Stimulated activated CD4-positive, alpha-beta T cell treated with anti-CD3 and anti-CD28 coated beads, Interleukin-1b, Interleukin-23, amount 100 ng/mL, for 48 hours (primary cell): ENCODE measurements around the gene TMEM154.

ENCODE experiments used
- DNase-seq: peaks from one replicate; pipeline ENCODE4 v3.0.0-alpha.2; 2020

Gene TMEM154

DNA sequence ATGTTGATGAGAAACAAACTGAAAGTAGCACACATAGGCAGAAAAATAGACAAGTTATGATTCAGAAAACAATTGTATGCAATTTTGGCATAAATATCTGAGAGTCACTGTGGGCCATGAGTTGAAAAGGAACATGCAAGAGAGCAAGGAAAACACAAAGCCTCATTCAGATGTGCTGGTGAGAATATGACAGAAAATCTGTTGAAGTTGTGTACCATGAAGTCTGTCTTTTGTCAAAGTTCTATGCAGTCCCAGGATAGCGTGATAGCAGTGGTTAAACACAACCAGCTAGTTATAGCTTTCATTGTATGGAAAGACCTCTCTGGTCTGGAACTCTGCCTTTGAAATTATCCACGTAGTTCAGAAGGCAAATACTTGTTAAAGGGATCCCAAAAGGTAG lies 53.0 kb downstream of the TMEM154 start:
- no peak for DNase-seq

DNA sequence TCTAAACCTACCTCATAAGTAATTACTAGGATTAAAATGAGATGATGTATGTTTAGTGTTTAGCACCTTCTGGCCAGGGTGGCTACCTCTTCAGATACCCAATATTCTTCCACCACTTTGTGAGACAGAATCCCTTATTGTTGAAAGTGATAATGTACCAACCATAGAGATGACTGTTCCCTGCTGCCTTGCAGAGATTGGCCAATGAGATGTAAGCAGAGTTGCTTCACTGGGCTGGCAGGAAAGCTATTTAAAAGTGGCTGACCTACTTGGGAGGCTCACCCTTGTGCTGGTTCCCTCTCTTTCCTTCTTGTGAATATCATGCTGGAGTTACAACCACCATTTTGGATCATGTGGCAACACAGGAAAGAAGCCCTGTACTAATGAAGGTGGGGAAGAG lies 58.9 kb downstream of the TMEM154 start:
- no peak for DNase-seq

DNA sequence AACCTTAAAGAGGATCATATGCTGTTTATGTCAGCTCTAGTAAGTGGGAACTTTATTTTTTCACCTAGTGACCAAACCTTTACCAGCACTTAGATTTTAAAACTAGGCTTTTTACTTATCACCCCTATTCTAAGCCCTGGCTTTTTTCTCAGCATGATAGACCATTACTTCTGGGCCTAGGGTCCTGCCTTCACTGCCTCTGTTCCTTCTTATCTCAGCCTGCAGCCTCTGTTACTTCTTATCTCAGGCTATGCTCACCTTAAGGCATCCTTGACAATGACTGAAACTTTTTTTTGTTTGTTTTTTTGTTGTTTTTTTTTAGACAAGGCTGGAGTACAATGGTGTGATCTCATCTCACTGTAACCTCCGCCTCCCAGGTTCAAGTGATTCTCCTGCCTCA lies 59.6 kb downstream of the TMEM154 start:
- DNase-seq, result no peak

DNA sequence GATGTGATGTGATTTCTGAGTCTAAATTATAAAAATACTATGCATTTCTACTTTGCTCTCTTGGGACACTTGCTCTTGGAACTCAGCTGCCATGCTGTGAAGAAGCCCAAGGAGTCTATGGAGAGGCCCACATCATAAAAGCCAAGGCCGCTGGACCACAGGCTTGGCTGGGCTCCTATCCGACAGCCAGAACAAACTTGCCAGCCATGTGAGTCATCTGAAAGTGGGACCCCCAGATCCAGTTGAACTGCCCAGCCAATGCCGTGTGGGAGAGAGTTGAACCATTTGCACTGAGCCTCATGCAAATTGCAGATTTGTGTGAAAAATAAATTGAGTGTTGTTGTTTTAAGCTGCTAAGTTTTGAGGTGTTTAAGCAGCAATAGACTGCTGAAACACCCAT lies 60.2 kb downstream of the TMEM154 start:
- DNase-seq, result no peak

GRCh38 chr4:152618971-152619370 lies 60.8 kb downstream of the TMEM154 start:
- DNase-seq, result no peak

GRCh38 chr4:152616804-152617203 lies 63.0 kb downstream of the TMEM154 start:
- DNase-seq, result no peak

DNA sequence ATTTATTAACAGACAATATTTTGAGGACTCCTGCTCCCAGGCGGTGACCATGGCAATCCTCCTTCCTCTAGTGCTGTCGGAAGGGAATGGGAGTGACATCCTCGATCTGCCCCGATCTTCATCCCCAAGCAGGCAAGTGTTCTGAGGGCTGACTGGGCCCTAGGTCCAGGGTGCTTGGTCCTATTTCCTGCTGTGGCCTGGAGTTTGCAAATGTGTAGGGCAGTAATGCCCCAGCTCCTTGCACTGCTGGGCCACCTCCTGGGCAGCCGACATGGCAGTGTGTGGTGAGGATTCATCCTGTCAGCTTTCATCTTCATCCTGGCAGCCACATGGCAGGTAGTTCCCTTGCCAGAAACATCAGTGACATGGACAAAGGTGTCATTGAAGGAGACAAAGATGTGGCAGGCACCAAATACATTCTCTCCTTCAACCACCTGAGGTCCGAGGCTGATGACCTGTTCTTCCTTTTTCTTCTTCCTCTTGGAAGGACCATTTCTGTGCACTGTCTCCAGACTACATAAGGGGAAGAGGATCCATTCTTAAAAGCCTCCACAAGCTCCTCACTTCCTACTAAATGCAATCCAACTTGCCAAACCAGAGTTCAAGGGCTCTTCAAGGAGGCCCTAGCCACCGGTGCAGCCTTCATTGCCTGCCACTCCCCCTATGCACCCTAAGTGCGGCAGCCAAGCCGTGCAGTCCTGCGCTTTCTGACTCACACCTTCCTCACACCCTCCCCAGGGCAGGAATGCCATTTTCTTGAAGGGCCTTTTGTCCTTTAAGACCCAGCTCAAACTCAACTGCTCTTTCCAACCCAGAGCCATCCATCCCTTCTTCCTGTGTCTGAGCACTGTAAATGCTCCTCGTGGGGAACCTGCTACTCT lies 65.7 kb downstream of the TMEM154 start:
- DNase-seq, result no peak

DNA sequence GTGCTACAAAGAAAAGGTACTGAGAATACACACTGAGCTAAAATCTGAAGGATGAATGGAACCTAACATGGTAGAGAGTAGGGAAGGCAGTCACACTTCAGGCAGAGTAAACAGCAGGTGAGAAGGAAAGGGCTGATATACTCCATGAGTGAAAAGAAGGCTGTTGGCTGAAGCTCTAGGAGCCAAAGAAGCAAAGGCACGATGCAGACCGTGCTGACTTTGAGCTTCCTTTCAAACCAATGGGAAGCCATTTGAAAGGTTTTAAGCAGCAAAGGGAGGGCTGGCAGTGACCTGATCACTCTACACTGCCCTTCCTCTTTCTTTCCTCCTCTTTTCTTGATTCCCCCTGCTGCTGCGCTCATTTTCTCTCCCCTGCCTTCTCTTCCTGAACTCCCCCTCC lies 66.4 kb downstream of the TMEM154 start:
- no peak for DNase-seq

GRCh38 chr4:152610131-152610530 lies 69.7 kb downstream of the TMEM154 start:
- no peak for DNase-seq

DNA sequence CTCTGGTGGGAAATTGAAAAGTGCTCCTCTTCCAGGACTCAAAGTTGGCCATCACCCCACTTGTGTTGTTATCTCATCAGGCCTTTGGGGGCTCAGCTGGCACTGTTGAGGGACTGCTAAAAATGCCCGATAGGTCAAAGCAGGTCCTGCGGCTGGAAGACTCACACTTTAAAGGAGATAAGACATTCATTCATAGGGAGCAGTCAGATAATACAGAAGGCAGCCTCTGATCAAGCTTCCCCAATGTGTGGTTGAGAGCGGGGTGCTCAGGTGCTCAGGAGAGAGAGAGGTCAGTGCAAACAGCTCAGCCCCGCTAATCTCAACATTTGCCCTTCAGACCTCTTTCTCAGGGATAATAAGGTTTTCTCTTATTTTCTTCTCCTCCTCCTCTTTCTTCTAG lies 70.3 kb downstream of the TMEM154 start:
- DNase-seq, result no peak

DNA sequence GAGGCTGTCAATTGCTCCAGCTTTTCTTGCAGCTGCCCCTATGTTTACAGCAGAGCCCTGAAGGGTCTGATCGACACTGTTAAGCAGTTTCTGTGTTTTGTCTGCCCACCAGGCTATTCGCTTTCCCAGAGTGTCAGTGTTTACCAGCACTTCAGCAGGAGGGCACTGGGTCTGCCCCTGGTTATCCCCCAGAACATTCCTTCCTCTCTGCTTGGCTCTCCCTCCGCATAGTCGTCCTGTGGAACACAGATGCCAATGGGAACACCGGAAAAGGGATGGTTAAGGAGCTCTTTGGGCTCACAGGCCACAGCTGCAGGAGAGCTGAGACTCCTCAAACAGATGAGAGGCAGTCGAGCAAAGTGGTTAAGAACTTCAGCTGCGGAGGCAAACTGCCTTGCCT lies 72.6 kb downstream of the TMEM154 start:
- no peak for DNase-seq

GRCh38 chr4:152606753-152607152 lies 73.0 kb downstream of the TMEM154 start:
- no peak for DNase-seq

DNA sequence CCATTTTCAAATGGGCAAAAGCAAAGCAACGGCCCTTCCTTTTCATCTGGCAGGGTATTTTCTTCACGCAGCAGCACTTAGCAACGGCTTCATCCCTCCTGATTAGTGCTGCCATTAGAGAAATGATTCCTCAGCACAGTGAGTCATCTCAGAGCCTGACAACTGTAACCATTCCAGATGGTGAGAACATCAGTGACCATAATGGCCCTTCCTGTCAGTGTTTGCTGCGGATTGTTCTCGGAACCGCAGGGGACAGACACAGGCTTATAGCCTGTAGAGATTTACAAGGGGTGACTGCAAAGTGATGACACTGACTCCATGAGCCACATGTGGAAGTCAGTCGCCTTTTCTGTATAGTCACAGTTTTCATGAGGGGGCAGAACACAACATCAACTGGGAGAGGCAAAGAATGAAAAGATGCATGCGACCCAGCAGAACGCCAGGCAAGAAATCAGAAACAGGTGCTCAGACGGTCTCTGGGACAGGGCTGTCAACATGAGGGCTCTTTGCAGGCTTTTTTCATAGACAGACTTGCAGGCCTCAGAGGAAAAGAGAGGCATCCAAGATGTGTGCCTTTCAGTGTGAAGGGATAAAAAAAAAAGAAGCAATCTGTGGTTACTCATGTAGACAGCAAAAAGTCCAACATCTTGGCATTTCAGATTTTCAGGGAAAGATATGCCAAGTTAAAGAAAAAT lies 74.0 kb downstream of the TMEM154 start:
- DNase-seq, result no peak

GRCh38 chr4:152605031-152605430 lies 74.8 kb downstream of the TMEM154 start:
- no peak for DNase-seq

DNA sequence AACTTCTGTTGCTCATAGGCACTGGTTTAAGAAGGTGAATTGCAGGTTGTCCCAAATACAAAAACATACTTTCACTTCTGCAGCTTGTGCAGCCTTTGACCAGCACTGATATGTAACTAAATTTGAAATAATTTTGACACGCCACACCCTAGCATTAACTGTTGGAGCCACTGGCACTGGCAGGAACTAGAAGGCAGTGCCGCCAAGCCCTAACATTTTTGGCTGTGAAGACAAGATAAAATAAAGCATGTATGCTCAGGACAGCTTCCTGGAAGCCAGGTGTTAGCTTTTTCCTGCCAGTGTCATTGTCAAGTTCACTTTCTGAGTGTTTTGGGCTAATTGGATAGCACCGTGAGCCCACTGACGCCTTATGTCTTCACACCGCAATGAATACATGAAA lies 78.6 kb downstream of the TMEM154 start:
- no peak for DNase-seq

GRCh38 chr4:152599636-152600035 lies 80.2 kb downstream of the TMEM154 start:
- no peak for DNase-seq

- no peak for DNase-seq
These were observed 80.7 kb downstream of the TMEM154 start for GRCh38 chr4:152599095-152599494.

GRCh38 chr4:152598454-152598853 lies 81.3 kb downstream of the TMEM154 start:
- DNase-seq, result no peak

GRCh38 chr4:152594978-152595925 lies 84.5 kb downstream of the TMEM154 start:
- DNase-seq, result no peak

DNA sequence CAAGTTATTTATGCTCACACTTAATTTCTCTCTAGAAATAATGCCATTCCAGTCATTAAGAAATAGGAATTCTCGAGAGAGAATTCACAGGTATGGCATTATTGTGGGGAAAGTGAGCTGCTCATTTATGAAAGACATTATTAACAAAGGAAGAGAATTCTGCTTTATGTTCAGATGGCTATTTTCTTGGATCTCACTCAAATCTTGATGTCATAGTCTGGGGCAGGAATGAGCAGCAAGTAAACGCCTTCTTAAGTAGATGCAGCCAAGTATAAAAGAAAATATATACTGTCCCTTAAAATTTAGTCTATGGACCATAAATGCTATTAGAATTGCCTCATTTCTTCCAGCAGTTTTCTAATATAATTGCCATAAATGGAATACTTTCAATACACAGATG lies 85.7 kb downstream of the TMEM154 start:
- no peak for DNase-seq

DNA sequence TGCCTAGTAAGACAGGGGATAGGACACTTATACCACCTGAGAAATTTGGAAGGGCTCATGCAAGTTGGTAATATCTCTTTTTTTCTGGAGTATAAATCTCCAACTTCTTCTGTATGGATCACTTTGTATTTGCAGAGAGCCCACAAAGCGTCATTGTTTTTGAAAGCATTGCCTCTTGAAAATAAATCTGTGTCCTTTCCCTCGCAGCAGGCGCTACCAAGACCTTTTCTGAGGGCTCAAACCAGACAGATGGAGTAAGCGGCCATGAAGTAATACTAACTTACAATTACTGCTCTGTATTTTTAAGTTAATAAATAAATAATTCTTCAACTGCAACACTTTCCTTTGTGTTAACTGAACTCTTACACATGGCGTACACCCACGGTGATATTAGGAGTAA lies 87.9 kb downstream of the TMEM154 start:
- DNase-seq, result no peak

DNA sequence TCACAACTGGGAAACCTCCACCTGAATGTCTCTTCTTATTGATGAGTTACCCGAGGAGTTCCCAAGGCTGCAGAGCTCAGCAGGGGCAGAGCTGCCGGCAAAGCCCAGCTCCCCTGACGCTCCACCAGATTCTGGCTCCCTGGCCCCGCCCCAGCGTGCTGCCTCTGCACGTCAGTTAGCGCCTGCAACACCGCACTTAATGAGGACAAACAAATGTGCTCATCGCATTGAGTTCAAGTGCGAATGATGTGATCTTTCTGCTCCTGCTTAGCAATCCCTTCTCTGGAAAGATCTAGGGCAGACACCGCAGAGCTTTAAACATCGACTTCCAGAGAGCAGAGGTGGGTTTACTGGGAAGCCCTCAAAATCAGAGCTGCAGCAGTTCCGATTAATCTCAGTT lies 88.4 kb downstream of the TMEM154 start:
- peak; percentile 36 for DNase-seq
